Neural progenitor cell (in vitro differentiated cells): ENCODE results near the gene TMEM134. TPM values are rescaled to one million over a fixed set of nuclear protein-coding genes. Genes with fewer than 3 reads are reported as not detected.

ENCODE experiments used
- DNase-seq: peaks from one replicate; pipeline ENCODE4 v3.0.0-alpha.2; 2016; ENCODE audit warnings: low spot score
- H2AFZ ChIP-seq: fragments of 200-600 bp; sonication (generic); replicated peaks from 2 replicates; pipeline ENCODE4 v1.6.1; 2016; ENCODE audit warnings: antibody characterized with exemption
- H3F3A ChIP-seq: fragments of 200-600 bp; sonication (generic); 2 replicates; pipeline ENCODE4 v1.6.1; 2016; ENCODE audit warnings: antibody characterized with exemption, low read depth
- H3K27ac ChIP-seq: fragments of 200-600 bp; sonication (generic); 2 replicates; pipeline ENCODE4 v1.5.1; 2016; ENCODE audit warnings: mild to moderate bottlenecking
- H3K27me3 ChIP-seq: fragments of 200-600 bp; sonication (generic); 2 replicates; pipeline ENCODE4 v1.6.1; 2016; ENCODE audit warnings: mild to moderate bottlenecking, moderate library complexity
- H3K36me3 ChIP-seq: fragments of 200-600 bp; sonication (generic); 2 replicates; pipeline ENCODE4 v1.5.1; 2016
- H3K4me1 ChIP-seq: fragments of 200-600 bp; sonication (generic); 2 replicates; pipeline ENCODE4 v1.6.1; 2016; ENCODE audit warnings: mixed run types
- H3K4me2 ChIP-seq: fragments of 200-600 bp; sonication (generic); 2 replicates; pipeline ENCODE4 v1.6.1; 2016
- H3K4me3 ChIP-seq: fragments of 200-600 bp; sonication (generic); 2 replicates; pipeline ENCODE4 v1.5.1; 2016
- H3K79me2 ChIP-seq: fragments of 200-600 bp; sonication (generic); 2 replicates; pipeline ENCODE4 v1.6.1; 2016; ENCODE audit warnings: low read depth
- H3K9ac ChIP-seq: fragments of 200-600 bp; sonication (generic); 2 replicates; pipeline ENCODE4 v1.6.1; 2016
- H3K9me3 ChIP-seq: fragments of 200-600 bp; sonication (generic); 2 replicates; pipeline ENCODE4 v1.5.1; 2016; ENCODE audit warnings: low read depth
- H4K20me1 ChIP-seq: fragments of 200-600 bp; sonication (generic); 2 replicates; pipeline ENCODE4 v1.6.1; 2016; ENCODE audit warnings: low read depth
- H3K27ac Mint-ChIP-seq: 3 replicates; pipeline ENCODE4 v1.8.0; 2021; ENCODE audit warnings: mixed read lengths
- H3K27me3 Mint-ChIP-seq: 2 replicates; pipeline ENCODE4 v1.8.0; 2022; ENCODE audit warnings: low read depth, mild to moderate bottlenecking, inconsistent platforms, moderate library complexity, mixed read lengths; ENCODE audit not compliant: insufficient read depth
- H3K36me3 Mint-ChIP-seq: 3 replicates; pipeline ENCODE4 v1.8.0; 2021; ENCODE audit warnings: mixed read lengths
- H3K4me1 Mint-ChIP-seq: 3 replicates; pipeline ENCODE4 v1.8.0; 2021; ENCODE audit warnings: mixed read lengths
- H3K4me3 Mint-ChIP-seq: 3 replicates; pipeline ENCODE4 v1.8.0; 2021; ENCODE audit warnings: mild to moderate bottlenecking, moderate library complexity, mixed read lengths
- H3K9me3 Mint-ChIP-seq: 3 replicates; pipeline ENCODE4 v1.8.0; 2020; ENCODE audit warnings: mixed read lengths
- EZH2 ChIP-seq: fragments of 200-600 bp; sonication (generic); IDR thresholded peaks from 2 replicates; pipeline ENCODE4 v1.6.1; 2017; ENCODE audit warnings: antibody characterized with exemption, mild to moderate bottlenecking, moderate library complexity
- EZH2phosphoT487 ChIP-seq: fragments of 200-600 bp; sonication (generic); IDR thresholded peaks from 2 replicates; pipeline ENCODE4 v1.6.1; 2017; ENCODE audit warnings: antibody characterized with exemption
- total RNA-seq: library from RNA; depleted of rRNA; stranded (reverse); fragments of >200 nt; gene quantifications from 2 replicates; pipeline ENCODE4 v1.2.3, GENCODE V29; 2015; ENCODE audit warnings: low replicate concordance
- TF ChIP-seq, protein P1 (sequence below): fragments of 200-600 bp; sonication (generic); IDR thresholded peaks from 2 replicates; pipeline ENCODE4 v1.5.1; 2017; ENCODE audit warnings: antibody characterized with exemption, mild to moderate bottlenecking

Gene TMEM134
- total RNA-seq, 1 donor from 2014 or later = 68.1 TPM

DNA sequence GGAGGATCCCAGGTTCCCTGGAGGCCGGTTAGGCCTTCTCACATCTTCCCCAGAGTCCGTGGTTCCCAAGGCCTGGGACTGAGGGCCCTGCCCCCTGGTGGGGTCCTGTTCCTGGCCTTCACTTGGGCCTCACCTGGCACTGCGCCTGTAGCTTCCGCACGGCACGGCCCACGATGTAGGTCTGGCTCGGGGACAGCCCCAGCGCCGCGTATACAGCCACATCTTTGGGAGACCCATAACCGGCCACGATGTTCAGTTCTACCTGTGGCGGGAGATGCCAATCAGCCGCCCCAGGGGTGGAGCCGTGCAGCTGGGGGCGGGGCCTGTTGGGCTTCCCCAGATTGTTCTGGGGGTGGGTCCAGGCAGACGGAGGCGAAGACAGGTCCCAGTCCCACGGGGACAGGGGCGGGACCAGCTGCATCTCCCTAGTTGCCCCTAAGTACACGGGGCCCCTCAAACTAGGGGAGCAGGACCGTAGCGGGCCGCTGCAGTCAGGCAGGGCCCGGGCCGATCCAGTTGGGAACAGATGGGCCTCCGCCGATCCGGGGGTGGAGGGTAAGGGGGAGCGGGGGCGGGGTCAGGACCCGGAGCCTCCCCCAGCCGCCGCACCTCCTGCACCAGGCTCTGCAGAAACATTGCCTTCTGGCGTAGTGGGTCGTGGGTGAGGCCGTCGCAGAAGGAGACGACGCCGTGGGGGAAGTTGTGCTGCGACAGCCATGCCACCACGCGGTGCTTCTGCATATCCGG, 23.9 kb upstream of the TMEM134 start:
- TF ChIP-seq, protein P1, sequence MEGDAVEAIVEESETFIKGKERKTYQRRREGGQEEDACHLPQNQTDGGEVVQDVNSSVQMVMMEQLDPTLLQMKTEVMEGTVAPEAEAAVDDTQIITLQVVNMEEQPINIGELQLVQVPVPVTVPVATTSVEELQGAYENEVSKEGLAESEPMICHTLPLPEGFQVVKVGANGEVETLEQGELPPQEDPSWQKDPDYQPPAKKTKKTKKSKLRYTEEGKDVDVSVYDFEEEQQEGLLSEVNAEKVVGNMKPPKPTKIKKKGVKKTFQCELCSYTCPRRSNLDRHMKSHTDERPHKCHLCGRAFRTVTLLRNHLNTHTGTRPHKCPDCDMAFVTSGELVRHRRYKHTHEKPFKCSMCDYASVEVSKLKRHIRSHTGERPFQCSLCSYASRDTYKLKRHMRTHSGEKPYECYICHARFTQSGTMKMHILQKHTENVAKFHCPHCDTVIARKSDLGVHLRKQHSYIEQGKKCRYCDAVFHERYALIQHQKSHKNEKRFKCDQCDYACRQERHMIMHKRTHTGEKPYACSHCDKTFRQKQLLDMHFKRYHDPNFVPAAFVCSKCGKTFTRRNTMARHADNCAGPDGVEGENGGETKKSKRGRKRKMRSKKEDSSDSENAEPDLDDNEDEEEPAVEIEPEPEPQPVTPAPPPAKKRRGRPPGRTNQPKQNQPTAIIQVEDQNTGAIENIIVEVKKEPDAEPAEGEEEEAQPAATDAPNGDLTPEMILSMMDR = no peak
- no peak overlapping the region for H3K9ac ChIP-seq
- H3K4me1 ChIP-seq = no peaks in the 10 kb centered on the region
- H3K4me3 Mint-ChIP-seq = no peak overlapping the region
- H3K27ac ChIP-seq = no peak overlapping the region
- no peaks in the 10 kb centered on the region for H3K27me3 Mint-ChIP-seq
- H3K9me3 Mint-ChIP-seq = no peaks in the 10 kb centered on the region
- H3K4me1 Mint-ChIP-seq = peaks cover 7% of the 10 kb centered on the region
- H3K79me2 ChIP-seq = no peaks in the 10 kb centered on the region
- no peaks in the 10 kb centered on the region for H3K9me3 ChIP-seq
- H2AFZ ChIP-seq = no peak overlapping the region
- H3K4me3 ChIP-seq = no peak overlapping the region
- H4K20me1 ChIP-seq = no peaks in the 10 kb centered on the region
- peaks cover 8% of the 10 kb centered on the region for H3K36me3 Mint-ChIP-seq
- H3K27ac Mint-ChIP-seq = no peak overlapping the region
- no peaks in the 10 kb centered on the region for H3F3A ChIP-seq
- H3K36me3 ChIP-seq = no peaks in the 10 kb centered on the region
- no peaks in the 10 kb centered on the region for H3K27me3 ChIP-seq
- no peak for DNase-seq
- H3K4me2 ChIP-seq = no peak overlapping the region

- Mint-ChIP-seq H3K27me3 (no peaks in the 10 kb centered on the region), H3K9me3 (no peaks in the 10 kb centered on the region), H3K4me3 (no peak overlapping the region), H3K4me1 (peaks cover 7% of the 10 kb centered on the region), H3K27ac (no peak overlapping the region), H3K36me3 (peaks cover 10% of the 10 kb centered on the region)
- no peak overlapping the region for H3K27ac ChIP-seq
- H3K4me3 ChIP-seq = no peak overlapping the region
- no peaks in the 10 kb centered on the region for H3K79me2 ChIP-seq
- no peak for TF ChIP-seq EZH2phosphoT487
- TF ChIP-seq EZH2 = no peak
- TF ChIP-seq, protein P1 = no peak
- H4K20me1 ChIP-seq = no peaks in the 10 kb centered on the region
- no peaks in the 10 kb centered on the region for H3K4me1 ChIP-seq
- H3K36me3 ChIP-seq = no peaks in the 10 kb centered on the region
- H2AFZ ChIP-seq = no peak overlapping the region
- no peak overlapping the region for H3K9ac ChIP-seq
- no peak for DNase-seq
- H3K27me3 ChIP-seq = no peaks in the 10 kb centered on the region
- H3K9me3 ChIP-seq = no peaks in the 10 kb centered on the region
- H3K4me2 ChIP-seq = no peak overlapping the region
- H3F3A ChIP-seq = no peaks in the 10 kb centered on the region
Measured at GRCh38 chr11:67492069-67492727, 23.1 kb upstream of the TMEM134 start.

GRCh38 chr11:67491276-67492068, 22.4 kb upstream of the TMEM134 start:
- Histone ChIP-seq H3K79me2 (no peaks in the 10 kb centered on the region), H3F3A (no peaks in the 10 kb centered on the region), H2AFZ (no peak overlapping the region), H3K4me2 (no peak overlapping the region), H3K36me3 (no peaks in the 10 kb centered on the region), H3K27ac (no peak overlapping the region), H3K9me3 (no peaks in the 10 kb centered on the region), H4K20me1 (no peaks in the 10 kb centered on the region), H3K9ac (no peak overlapping the region), H3K27me3 (no peaks in the 10 kb centered on the region), H3K4me3 (no peak overlapping the region), H3K4me1 (no peaks in the 10 kb centered on the region)
- no peak for DNase-seq
- Mint-ChIP-seq H3K4me3 (no peak overlapping the region), H3K9me3 (no peaks in the 10 kb centered on the region), H3K27me3 (no peaks in the 10 kb centered on the region), H3K4me1 (peaks cover 7% of the 10 kb centered on the region), H3K27ac (peak overlapping the region; percentile 96), H3K36me3 (peaks cover 10% of the 10 kb centered on the region)
- TF ChIP-seq EZH2phosphoT487 (no peak), EZH2 (no peak)
- TF ChIP-seq, protein P1 = no peak
